ENCODE results near the gene OR2V2. TPM values are rescaled to one million over a fixed set of nuclear protein-coding genes. Genes with fewer than 3 reads are reported as not detected.

OR2V2 gene
- total and polyA plus RNA-seq, 10 of the 15 experiments (the other 5 are each of a cell fraction or from before 2014, with no cell fraction given) = 0.26 TPM; not detected in 9

- H3K9ac ChIP-seq (ENCODE audit: control insufficient read depth, insufficient read depth, low read length) = no peak overlapping the region
- intact Hi-C loops (cut with micrococcal nuclease; ENCODE audit: unreplicated experiment) = no loop called here
- no peak overlapping the region for H3K27ac ChIP-seq (ENCODE audit: control insufficient read depth, insufficient read depth)
- DNase-seq (ENCODE audit: low read depth, low spot score) (no peak), FAIRE-seq (no peak), ATAC-seq (peak; percentile 43)
- no TSS peak for BruUV-seq (replicated peaks)
- no peaks in the 10 kb centered on the region for H4K20me1 ChIP-seq (ENCODE audit: control insufficient read depth, insufficient read depth)
- ChIA-PET RAD21 (ENCODE audit: unreplicated experiment) (interaction anchor here (0.9 to 2.3 kb wide), 14 partner anchors 10 to 362 kb away, joined by 3 to 14 read pairs (median 4); partner anchors contain the start of gene ZFP62), CTCF (interaction anchor here (0.8 to 4.5 kb wide), 26 partner anchors 9 to 386 kb away, joined by 3 to 37 read pairs (median 4); partner anchors contain the start of gene BTNL9), SMC1A (ENCODE audit: uncharacterized antibody, unreplicated experiment) (interaction anchor here (0.8 to 2.6 kb wide), 17 partner anchors 9 to 401 kb away, joined by 3 to 17 read pairs (median 4); no protein-coding TSS in a partner anchor), POLR2A (interaction anchor here (1.1 to 1.6 kb wide), 5 partner anchors 11 to 355 kb away, joined by 3 to 8 read pairs (median 5); no protein-coding TSS in a partner anchor)
- peaks cover 32% of the 10 kb centered on the region for H3K4me1 ChIP-seq (ENCODE audit: control insufficient read depth, insufficient read depth, low read length)
- H3K79me2 ChIP-seq (ENCODE audit: control insufficient read depth, insufficient read depth, low read length) = no peaks in the 10 kb centered on the region
- no peak overlapping the region for H3K4me3 ChIP-seq
- no peak overlapping the region for H2AFZ ChIP-seq (ENCODE audit: control insufficient read depth, low read depth, low read length)
- WGBS (ENCODE audit: insufficient coverage, insufficient replicate concordance, low lambda C conversion rate, missing lambda C conversion rate) = under 1% methylated on average over 11 of the region's 11 CpGs
- no peaks in the 10 kb centered on the region for H3K9me3 ChIP-seq (replicated peaks; ENCODE audit: control insufficient read depth, insufficient read depth, low read length)
- no peaks in the 10 kb centered on the region for H3K27me3 ChIP-seq (replicated peaks in 1 of 2; ENCODE audit: control insufficient read depth in 2 of 2, insufficient read depth in 2 of 2, low read length in 1 of 2)
- no peaks in the 10 kb centered on the region for H3K36me3 ChIP-seq (ENCODE audit: control insufficient read depth in 2 of 2, insufficient read depth in 2 of 2, low read length in 1 of 2)
- peak overlapping the region; percentile 76 for H3K4me2 ChIP-seq (ENCODE audit: control insufficient read depth, insufficient read depth)
- TF ChIP-seq EP300 (IDR thresholded peaks at IDR 0.05; ENCODE audit: borderline replicate concordance in 1 of 2, control insufficient read depth in 1 of 2, low read depth in 2 of 2, low read length in 2 of 2) = no peak
- no peak for TF ChIP-seq EGR1 (IDR thresholded peaks at IDR 0.05; ENCODE audit: borderline replicate concordance in 1 of 2, low read depth in 2 of 2, low read length in 2 of 2)
- TF ChIP-seq CTCF (IDR thresholded peaks at IDR 0.05 in 2 of 3, conservative IDR thresholded peaks at IDR 0.05 in 1 of 3; ENCODE audit: control insufficient read depth in 2 of 3, extremely low read depth in 1 of 3, insufficient read depth in 1 of 3, low read depth in 3 of 3, low read length in 3 of 3) = peak; percentile 54 to 61 (median 54)
- TF ChIP-seq YBX1 (IDR thresholded peaks at IDR 0.05) = no peak
- TF ChIP-seq RAD21 (IDR thresholded peaks at IDR 0.05; ENCODE audit: insufficient read depth, low read depth, low read length) = peak; percentile 26; the same call in 1 of the 2 replicates
- peak; percentile 39; the same call in 1 of the 2 replicates for TF ChIP-seq SMC3 (IDR thresholded peaks at IDR 0.05; ENCODE audit: borderline replicate concordance, low read length)
- no peak for TF ChIP-seq SIX5 (IDR thresholded peaks at IDR 0.05; ENCODE audit: low read depth, low read length, severe bottlenecking)
- no peak for TF ChIP-seq BCLAF1 (IDR thresholded peaks at IDR 0.05)
- TF ChIP-seq SMARCA5 (IDR thresholded peaks at IDR 0.05) = 0 out of 2 replicates have a peak, but pooled peaks have one; percentile 27
- TF ChIP-seq SREBF1 (IDR thresholded peaks at IDR 0.05; ENCODE audit: low read length) = no peak
- in situ Hi-C loops (cut with MboI) = no loop called here
Observed at GRCh38 chr5:181167814-181168488, 20.6 kb downstream of the OR2V2 start.
